GM19238 (cell line): ENCODE data around the gene RET.

Experiments used
- DNase-seq: peaks from one replicate; pipeline ENCODE4 v3.0.0; 2011; ENCODE audit warnings: low spot score; ENCODE audit not compliant: insufficient read length

The RET gene

DNA sequence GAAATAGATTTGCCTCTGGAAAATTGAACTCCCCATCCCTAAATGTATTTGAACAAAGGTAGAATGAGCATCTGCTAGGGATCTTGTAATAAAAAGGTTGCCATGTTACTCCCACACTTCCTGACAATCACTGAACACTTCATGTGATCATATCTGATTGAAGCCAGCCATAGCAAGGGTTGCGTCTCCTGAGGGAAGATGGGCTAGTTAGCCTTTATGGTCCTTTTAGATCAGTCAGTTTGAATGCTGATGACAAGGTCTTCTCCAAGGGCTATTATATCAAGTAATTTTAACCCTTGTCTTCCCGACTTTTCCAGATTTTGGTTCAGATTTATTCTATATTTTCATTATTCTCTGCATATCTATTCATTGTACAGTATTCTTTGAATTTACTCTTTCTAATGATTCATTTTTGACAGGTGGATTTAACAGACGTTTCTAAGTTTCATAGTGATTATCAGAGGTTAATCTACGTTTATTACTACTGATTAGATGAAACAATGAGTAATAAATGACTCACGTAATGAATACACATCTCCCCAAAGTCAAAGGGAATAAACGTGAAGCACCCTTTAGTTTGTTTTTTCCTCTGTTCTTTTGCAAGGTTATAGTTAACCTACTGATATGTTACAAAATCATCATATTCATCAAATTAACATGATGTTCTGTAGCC is 89.5 kb downstream of the RET start:
- DNase-seq = no peak

DNA sequence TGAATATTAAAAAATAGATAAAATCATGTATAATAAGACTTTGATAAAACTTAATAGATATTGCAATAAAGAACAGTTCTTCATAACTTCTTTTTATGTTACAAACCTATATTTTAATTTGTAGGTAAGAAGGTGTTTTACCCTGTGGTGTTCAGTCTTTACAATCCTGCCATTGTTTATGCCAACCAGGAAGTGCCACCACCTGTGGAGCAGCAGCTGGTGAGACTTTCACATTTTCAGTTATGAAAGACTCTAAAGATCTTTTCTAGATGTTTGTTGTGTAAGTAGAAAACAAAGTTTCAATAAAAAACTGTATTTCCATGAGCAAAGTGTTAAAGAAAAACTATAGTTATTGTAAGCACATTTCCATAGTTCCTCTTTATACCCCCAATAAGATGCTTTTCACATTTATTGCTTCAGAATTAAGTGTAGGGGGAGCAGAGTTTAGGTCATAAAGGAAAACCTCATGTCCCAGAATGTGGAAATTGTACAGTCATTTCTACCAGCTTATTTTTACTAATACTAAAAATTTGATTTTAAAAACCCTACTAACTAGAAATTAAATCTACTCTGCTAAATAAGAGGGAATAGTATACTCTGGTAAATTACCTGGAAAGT is 90.1 kb downstream of the RET start:
- DNase-seq = no peak

DNA sequence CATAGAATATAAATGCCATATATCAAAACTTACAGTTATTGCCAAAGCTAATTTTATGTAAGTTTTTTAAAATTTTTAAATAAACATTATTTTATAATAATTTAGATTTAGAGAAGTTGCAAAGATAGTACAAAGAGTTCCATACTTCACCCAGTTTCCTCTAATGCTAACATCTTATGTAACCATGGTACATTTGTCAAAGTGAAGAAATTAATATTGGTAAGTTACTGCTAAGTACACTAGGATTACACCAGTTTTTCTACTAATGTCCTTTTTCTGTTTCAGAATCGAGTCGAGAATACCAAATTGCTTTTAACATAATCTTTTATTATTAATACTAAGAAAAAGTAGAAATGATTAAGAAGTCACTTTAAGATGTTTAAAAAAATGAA is 90.6 kb downstream of the RET start:
- no peak for DNase-seq

DNA sequence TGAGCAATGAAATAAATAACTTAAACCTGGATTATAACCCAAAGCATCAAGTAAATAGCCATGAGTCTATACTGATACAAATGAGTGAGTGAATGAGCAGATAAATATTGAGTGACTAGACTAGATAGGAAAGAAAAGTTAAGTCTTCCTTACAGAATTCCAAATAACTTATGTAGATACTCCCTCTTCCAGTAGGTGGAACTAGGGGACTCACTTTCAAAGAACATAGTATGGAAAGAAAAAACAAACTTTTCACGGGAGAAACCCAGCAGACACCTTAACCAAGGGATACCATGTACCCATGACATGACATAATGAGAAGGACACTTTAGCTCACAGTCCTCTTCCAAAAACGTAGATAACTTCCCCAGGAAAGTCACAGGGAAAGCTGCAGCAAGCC is 93.6 kb downstream of the RET start:
- DNase-seq = no peak

DNA sequence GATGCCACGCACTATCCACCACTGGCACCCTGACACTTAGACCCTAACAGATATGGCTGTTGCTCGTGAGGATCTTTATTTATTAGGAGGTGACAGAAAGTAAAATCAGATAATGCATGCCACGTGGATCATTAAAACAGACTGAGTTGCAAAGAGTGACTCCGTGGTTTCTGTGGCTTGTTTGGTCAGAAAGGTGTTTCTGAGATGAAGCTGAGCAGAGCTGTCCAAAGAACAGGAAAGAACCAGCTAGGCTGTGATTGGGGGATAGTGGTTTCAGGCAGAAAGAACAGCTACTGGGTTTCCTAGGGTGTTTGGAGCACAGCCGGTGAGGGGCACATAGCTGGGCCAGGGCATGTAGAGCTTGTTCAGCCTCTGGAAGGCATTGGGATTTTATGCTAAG is 95.8 kb downstream of the RET start:
- no peak for DNase-seq

DNA sequence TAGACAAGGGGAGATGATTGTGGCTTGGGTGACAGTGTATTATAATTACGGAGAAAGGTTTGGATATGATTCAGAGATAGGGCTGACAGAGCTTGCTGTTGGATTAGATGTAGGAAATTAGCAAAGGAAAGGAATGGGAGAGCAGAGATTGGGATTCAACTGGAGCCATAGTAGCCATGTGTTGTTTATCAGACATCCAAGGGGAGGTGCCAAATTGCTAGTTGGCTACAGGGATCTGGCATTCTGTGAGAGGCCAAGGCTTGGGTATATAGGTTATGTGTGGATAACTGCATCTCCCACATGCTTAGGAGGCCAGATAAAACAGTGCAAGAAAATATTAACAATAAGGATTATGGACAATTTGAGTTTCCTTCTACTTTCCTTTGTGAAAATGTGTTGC is 96.3 kb downstream of the RET start:
- no peak for DNase-seq

DNA sequence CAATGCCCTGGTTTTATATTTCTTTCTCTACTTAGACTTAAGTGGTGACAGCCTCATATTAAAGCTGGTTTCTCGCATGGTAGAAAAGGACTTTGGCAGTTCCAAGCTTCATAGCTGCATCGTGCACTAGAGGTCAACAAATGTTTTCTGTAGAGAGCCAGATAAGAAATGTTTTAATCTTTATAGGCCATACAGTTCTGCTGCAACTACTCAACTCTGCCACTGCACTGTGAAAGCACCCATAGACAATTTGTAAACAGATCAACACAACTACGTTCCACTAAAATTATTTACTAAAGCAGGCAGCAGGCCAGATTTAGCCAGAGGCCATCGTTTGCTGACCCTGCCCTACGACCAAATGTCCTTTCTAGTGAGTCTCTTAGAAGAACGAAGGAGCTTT is 98.1 kb downstream of the RET start:
- no peak for DNase-seq

DNA sequence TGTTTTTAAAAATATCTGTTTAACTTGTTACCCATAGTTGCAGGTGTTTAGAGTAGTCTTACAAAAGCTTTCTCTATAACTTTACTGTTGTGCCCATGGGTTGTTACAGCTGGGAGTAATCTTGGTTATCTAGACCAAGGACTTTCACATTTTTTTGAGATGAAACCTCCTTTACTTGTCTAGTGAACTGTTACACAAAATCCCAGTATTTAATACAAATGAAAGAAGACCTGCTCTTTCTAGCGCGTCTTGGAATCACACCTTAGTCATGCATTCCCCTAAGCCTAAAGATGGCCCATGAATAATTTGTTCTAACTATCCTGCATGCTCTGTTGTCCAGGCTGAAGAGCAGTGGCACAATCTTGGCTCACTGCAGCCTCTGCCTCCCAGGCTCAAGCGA is 99.4 kb downstream of the RET start:
- no peak for DNase-seq

DNA sequence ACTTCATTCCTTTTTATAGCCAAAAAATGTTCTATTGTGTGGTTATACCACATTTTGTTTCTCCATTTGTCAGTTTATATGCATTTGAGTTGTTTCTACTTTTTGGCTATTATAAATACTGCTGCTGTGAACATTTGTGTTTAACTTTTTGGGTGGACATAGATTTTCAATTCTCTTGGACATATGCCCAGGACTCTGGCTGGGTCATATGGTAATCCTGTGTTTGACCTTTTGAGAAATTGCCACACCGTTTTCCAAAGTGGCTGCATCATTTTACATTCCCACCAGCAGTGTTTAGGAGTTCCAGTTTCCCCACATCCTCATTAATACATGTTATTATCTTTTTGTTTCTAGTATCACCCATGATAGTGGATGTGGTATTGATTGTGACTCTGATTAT is 100.7 kb downstream of the RET start:
- no peak for DNase-seq
